MCF 10A (cell line): Measurements from ENCODE around the gene ZFP1. TPM values are rescaled to one million over a fixed set of nuclear protein-coding genes. Genes with fewer than 3 reads are reported as not detected.

Experiments used
- BruUV-seq: library from RNA; stranded (reverse); fragments of 400-500 nt; replicated peaks from 2 replicates; lab custom pipeline; 2021; lab: Mats Ljungman, UMichigan
- CTCF ChIA-PET: fragments of 300-600 bp; sonication (Branson Sonifier 250); formaldehyde crosslinking; extraction: SDS; loops from one replicate; lab custom pipeline; 2021; ENCODE audit warnings: antibody characterized with exemption, inconsistent platforms; lab: Yijun Ruan, JAX
- POLR2A ChIA-PET: fragments of 300-600, 350-650 bp; sonication (Branson Sonifier 250); formaldehyde crosslinking; extraction: SDS; loops from one replicate; lab custom pipeline; 2020; ENCODE audit warnings: antibody characterized with exemption, inconsistent platforms; lab: Yijun Ruan, JAX
- DNase-seq: peaks from one replicate; pipeline ENCODE4 v3.0.0-alpha.2; 2018; ENCODE audit not compliant: unreplicated experiment
- H3K27ac Mint-ChIP-seq: one replicate; pipeline ENCODE4 v1.8.0; 2022; ENCODE audit warnings: mild to moderate bottlenecking, low read depth, mixed read lengths; ENCODE audit not compliant: unreplicated experiment
- H3K27me3 Mint-ChIP-seq: one replicate; pipeline ENCODE4 v1.8.0; 2022; ENCODE audit warnings: mixed read lengths; ENCODE audit not compliant: insufficient read depth, unreplicated experiment
- H3K36me3 Mint-ChIP-seq: one replicate; pipeline ENCODE4 v1.8.0; 2022; ENCODE audit warnings: mild to moderate bottlenecking, moderate library complexity, mixed read lengths; ENCODE audit not compliant: insufficient read depth, unreplicated experiment
- H3K4me1 Mint-ChIP-seq: one replicate; pipeline ENCODE4 v1.8.0; 2022; ENCODE audit warnings: mixed read lengths; ENCODE audit not compliant: insufficient read depth, unreplicated experiment
- H3K4me3 Mint-ChIP-seq: one replicate; pipeline ENCODE4 v1.8.0; 2022; ENCODE audit warnings: mild to moderate bottlenecking, moderate library complexity, mixed read lengths; ENCODE audit not compliant: unreplicated experiment
- H3K9me3 Mint-ChIP-seq: one replicate; pipeline ENCODE4 v1.8.0; 2022; ENCODE audit warnings: mixed read lengths; ENCODE audit not compliant: unreplicated experiment
- intact Hi-C: fragments of 100-400 bp; cut with micrococcal nuclease; formaldehyde crosslinking; loops from 2 replicates; pipeline ENCODE4 v1.14.1; 2022
- total RNA-seq: library from RNA; stranded (reverse); gene quantifications from 2 replicates; pipeline ENCODE4 v1.2.3, GENCODE V29; 2022
- TF ChIP-seq, protein P1 (sequence below): fragments of 200-600 bp; IDR thresholded peaks from one replicate; pipeline ENCODE4 v1.8.0; 2022; ENCODE audit warnings: antibody characterized with exemption, mild to moderate bottlenecking; ENCODE audit not compliant: unreplicated experiment

The ZFP1 gene
- total RNA-seq, 1 experiment from 2014 or later: 14.0 TPM

DNA sequence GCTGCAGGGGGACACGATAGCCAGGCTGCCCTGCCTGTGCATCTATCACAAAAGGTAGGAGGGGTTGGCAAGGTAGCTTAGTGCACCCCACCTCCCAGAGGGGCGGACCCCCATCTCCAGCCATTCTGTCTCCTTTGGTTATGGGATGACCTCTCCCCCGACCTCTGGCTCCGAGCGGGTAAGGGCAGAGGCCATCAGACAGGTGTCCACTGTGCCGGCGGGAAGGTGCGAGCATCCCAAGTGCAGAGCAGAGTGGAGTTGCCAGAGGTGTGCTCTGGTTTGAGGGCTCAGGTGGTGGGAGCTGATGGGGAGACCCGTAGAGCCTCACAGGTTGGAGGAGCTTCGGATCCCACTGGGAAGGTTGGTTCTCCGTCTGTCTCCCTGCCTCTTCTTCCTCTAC is 43.5 kb upstream of the ZFP1 start:
- DNase-seq: no peak
- ChIA-PET POLR2A (no interaction called here), CTCF (interaction anchor here (0.6 kb wide), 1 partner anchor 79 kb away, joined by 3 read pairs; no protein-coding TSS in a partner anchor)
- peaks cover 7% of the 10 kb centered on the region for H3K9me3 Mint-ChIP-seq
- TF ChIP-seq, protein P1, sequence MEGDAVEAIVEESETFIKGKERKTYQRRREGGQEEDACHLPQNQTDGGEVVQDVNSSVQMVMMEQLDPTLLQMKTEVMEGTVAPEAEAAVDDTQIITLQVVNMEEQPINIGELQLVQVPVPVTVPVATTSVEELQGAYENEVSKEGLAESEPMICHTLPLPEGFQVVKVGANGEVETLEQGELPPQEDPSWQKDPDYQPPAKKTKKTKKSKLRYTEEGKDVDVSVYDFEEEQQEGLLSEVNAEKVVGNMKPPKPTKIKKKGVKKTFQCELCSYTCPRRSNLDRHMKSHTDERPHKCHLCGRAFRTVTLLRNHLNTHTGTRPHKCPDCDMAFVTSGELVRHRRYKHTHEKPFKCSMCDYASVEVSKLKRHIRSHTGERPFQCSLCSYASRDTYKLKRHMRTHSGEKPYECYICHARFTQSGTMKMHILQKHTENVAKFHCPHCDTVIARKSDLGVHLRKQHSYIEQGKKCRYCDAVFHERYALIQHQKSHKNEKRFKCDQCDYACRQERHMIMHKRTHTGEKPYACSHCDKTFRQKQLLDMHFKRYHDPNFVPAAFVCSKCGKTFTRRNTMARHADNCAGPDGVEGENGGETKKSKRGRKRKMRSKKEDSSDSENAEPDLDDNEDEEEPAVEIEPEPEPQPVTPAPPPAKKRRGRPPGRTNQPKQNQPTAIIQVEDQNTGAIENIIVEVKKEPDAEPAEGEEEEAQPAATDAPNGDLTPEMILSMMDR: no peak
- H3K27me3 Mint-ChIP-seq: no peaks in the 10 kb centered on the region
- H3K27ac Mint-ChIP-seq: no peak overlapping the region
- peaks cover 12% of the 10 kb centered on the region for H3K36me3 Mint-ChIP-seq
- BruUV-seq: no TSS peak
- intact Hi-C loops: no loop called here
- no peak overlapping the region for H3K4me3 Mint-ChIP-seq
- peaks cover 18% of the 10 kb centered on the region for H3K4me1 Mint-ChIP-seq

DNA sequence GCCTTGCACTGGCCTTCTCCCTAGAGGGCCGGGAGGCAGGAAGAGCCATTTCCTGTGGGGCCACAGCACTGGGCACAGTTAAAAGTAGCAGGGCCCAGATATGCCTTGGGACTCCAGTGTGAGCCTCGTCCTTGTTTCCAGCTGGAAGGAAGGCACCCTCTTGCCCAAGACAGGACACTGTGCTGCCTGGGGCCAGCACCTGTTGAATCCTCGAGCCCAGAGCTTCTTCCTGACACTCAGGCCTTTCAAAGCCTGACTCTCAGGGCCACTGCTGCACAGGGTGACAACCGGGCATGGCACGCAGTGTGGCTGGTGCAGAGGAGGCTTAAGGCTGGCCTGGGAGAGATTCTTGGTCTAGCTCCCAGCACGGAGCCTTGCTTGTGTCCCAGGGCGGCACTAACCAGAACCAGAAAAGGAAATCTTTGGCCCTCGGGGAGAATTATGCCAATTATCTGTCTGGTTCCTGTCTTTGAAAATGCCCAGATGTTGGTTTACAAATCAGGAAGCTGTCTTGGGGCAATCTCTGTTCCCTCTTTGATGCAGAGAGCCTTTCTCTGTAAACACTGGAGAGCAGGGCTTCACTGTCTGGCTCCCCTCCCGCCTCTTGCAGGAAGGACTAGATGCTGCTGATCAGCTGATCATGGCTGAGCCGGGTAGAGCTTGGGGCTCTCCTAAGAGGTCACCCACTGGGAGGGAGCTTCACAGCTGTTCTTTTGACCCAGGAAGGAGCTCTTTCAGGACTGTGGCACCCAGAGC is 42.8 kb upstream of the ZFP1 start:
- Mint-ChIP-seq H3K36me3 (peaks cover 12% of the 10 kb centered on the region), H3K9me3 (peaks cover 7% of the 10 kb centered on the region), H3K4me3 (no peak overlapping the region), H3K4me1 (peaks cover 23% of the 10 kb centered on the region), H3K27ac (no peak overlapping the region), H3K27me3 (no peaks in the 10 kb centered on the region)
- no peak for DNase-seq
- BruUV-seq: no TSS peak
- CTCF ChIA-PET: interaction anchor here (0.6 kb wide), 2 partner anchors 80 to 98 kb away, joined by 3 to 5 read pairs; no protein-coding TSS in a partner anchor
- intact Hi-C loops: no loop called here
- POLR2A ChIA-PET: interaction anchor here (0.9 to 1.3 kb wide), 2 partner anchors 43 to 107 kb away, joined by 3 to 5 read pairs; partner anchors contain the start of genes ZFP1 and ZNRF1
- TF ChIP-seq, protein P1: no peak

DNA sequence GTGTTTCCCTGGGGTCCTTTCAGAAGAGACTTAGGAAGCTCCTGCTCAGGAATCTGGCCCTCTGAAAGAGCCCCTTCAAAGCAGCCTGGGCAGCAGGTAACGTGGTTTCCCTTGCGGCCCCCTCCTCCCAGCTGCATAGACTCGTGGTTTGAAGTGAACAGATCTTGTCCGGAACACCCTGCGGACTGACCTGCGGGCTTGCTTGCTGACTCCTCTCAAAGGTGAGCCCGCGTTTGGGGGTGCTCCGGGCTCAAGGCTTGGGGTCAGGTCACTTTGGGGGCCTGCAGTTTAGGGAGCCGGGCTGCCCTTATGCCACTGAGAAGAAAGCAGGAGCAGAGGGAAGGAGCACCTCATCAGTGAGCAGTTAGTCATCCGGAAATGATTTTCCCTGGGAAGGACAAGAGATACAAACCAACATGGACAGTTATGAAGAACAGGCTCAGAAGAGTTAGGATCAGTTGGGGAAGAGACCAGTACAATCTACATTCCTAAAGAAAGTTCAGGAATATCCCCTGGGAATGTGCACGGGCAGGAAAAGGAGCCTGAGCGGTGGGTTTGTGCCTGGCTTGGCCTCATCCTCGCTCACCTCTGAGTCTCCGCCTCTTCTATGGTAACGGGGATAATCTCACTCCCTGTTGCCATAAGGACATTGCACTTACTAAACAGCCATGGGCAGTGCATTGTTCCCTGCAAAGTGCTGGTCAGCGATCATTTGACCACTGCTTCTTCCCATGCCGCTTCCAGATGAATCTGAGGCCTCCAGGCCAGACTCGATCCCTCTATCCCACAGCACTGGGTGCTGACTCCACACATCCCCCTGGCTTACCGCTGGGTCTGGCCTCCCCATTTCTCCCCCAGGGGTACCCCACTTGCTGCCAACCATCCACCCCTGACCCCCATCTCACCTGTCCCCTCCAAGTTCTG is 41.7 kb upstream of the ZFP1 start:
- TF ChIP-seq, protein P1: no peak
- BruUV-seq: no TSS peak
- no peaks in the 10 kb centered on the region for H3K27me3 Mint-ChIP-seq
- peak overlapping the region; percentile 11 for H3K27ac Mint-ChIP-seq
- intact Hi-C loops: no loop called here
- DNase-seq: no peak
- POLR2A ChIA-PET: interaction anchor here (0.9 to 1.3 kb wide), 2 partner anchors 41 to 108 kb away, joined by 3 to 5 read pairs; partner anchors contain the start of genes ZFP1 and ZNRF1
- CTCF ChIA-PET: no interaction called here
- H3K9me3 Mint-ChIP-seq: peaks cover 7% of the 10 kb centered on the region
- H3K36me3 Mint-ChIP-seq: peaks cover 7% of the 10 kb centered on the region
- H3K4me3 Mint-ChIP-seq: no peak overlapping the region
- H3K4me1 Mint-ChIP-seq: peaks cover 29% of the 10 kb centered on the region

DNA sequence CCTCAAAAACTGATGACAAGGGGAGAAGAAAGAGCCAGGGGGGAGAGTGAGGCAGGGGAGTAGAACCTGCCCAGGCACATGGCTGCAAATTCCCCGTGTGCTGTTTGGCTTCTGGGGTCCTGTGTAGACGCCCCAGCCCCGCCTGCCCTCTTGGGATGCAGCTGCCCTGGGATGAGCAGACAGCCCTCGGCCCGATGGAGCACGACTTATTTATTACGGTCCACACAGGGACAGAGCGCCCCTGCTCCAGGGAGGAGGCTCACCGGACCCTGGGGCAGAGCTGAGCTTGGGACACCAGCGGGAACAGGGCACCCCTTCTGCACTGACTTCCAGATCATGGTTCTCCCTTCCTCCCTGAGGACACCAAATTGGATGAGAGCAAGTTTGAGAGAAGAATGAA is 40.8 kb upstream of the ZFP1 start:
- no peak for DNase-seq
- H3K27me3 Mint-ChIP-seq: no peaks in the 10 kb centered on the region
- H3K4me3 Mint-ChIP-seq: no peak overlapping the region
- H3K36me3 Mint-ChIP-seq: peaks cover 7% of the 10 kb centered on the region
- intact Hi-C loops: no loop called here
- CTCF ChIA-PET: interaction anchor here (0.6 to 1.2 kb wide), 3 partner anchors 18 to 360 kb away, joined by 3 read pairs; no protein-coding TSS in a partner anchor
- peak overlapping the region; percentile 11 for H3K27ac Mint-ChIP-seq
- peaks cover 7% of the 10 kb centered on the region for H3K9me3 Mint-ChIP-seq
- TF ChIP-seq, protein P1: no peak
- BruUV-seq: no TSS peak
- peaks cover 29% of the 10 kb centered on the region for H3K4me1 Mint-ChIP-seq
- POLR2A ChIA-PET: interaction anchor here (2.1 to 4.4 kb wide), 2 partner anchors 90 to 95 kb away, joined by 6 to 65 read pairs; no protein-coding TSS in a partner anchor
